Effector CD4-positive, alpha-beta T cell (primary cell): ENCODE results near the gene DHX9.

Experiments used
- DNase-seq: peaks from one replicate; pipeline ENCODE4 v3.0.0-alpha.2; 2020
- total RNA-seq: gene quantifications from one replicate; lab custom pipeline; 2026; lab: John Stamatoyannopoulos, UW

DHX9 gene
- total RNA-seq, result 509 reads per million, percentile 98 among the genes with 10 or more reads in this experiment

GRCh38 chr1:182839209-182840066 is at the start of gene DHX9:
Gene DHX9, plus strand, starts transcription at chr1:182839347. Its CDS starts 3,220 bp downstream, at chr1:182842567.
- DNase-seq, result peak; percentile 94

- DNase-seq, result no peak
Measured at GRCh38 chr1:182791281-182792179, 47.6 kb upstream of the DHX9 start.

GRCh38 chr1:182794091-182794490 is 45.1 kb upstream of the DHX9 start:
- no peak for DNase-seq

GRCh38 chr1:182794676-182795201 is 44.4 kb upstream of the DHX9 start:
- no peak for DNase-seq

- DNase-seq, result no peak
Measured at GRCh38 chr1:182795563-182796228, 43.5 kb upstream of the DHX9 start.

- no peak for DNase-seq
Measured at GRCh38 chr1:182802006-182802803, 36.9 kb upstream of the DHX9 start.

GRCh38 chr1:182803846-182804245 is 35.3 kb upstream of the DHX9 start:
- DNase-seq, result no peak

GRCh38 chr1:182806015-182806678 is 33.0 kb upstream of the DHX9 start:
- DNase-seq, result no peak

GRCh38 chr1:182807907-182808306 is 31.2 kb upstream of the DHX9 start:
- DNase-seq, result no peak

GRCh38 chr1:182809414-182809957 is 29.7 kb upstream of the DHX9 start:
- no peak for DNase-seq

GRCh38 chr1:182811975-182812722 is 27.0 kb upstream of the DHX9 start:
- DNase-seq, result no peak

- DNase-seq, result no peak
Measured at GRCh38 chr1:182816863-182817262, 22.3 kb upstream of the DHX9 start.

GRCh38 chr1:182817802-182818201 is 21.3 kb upstream of the DHX9 start:
- no peak for DNase-seq

- DNase-seq, result no peak
Measured at GRCh38 chr1:182823220-182823619, 15.9 kb upstream of the DHX9 start.

- no peak for DNase-seq
Measured at GRCh38 chr1:182826892-182827291, 12.3 kb upstream of the DHX9 start.

- no peak for DNase-seq
Measured at GRCh38 chr1:182829285-182829932, 9.7 kb upstream of the DHX9 start.

GRCh38 chr1:182833271-182833670 is 5.9 kb upstream of the DHX9 start:
- no peak for DNase-seq

- no peak for DNase-seq
Measured at GRCh38 chr1:182834326-182834725, 4.8 kb upstream of the DHX9 start.

GRCh38 chr1:182835806-182836205 is 3.3 kb upstream of the DHX9 start:
- no peak for DNase-seq
